Measurements from ENCODE around the gene E2F8. TPM values are rescaled to one million over a fixed set of nuclear protein-coding genes. Genes with fewer than 3 reads are reported as not detected.

The E2F8 gene
- total RNA-seq, 4 donors from 2014 or later = 4.0 to 11.7 (median 4.7) TPM

DNA sequence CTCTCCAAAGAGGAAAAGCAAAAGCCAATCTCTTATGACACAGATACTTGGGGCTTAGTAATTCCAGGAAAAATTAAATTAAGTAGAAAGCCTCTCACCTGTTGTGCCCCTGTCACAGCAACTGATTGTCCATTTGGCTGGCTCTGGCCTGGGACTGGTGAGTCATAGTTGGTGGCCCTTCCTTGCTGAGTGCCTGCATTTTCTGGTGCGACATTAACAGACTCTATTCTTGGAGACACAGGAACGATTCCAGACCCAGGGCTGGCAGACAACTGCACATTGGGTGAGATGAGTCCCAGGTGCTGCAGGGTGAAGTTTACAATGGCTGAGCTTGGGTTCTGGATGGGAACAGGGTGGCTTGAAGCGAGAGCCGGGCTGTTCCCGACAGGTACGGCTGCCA, 15.6 kb downstream of the E2F8 start:
- Histone ChIP-seq H3K4me1 (peaks cover 0 to 19% (median 3%) of the 10 kb centered on the region in 3 donors), H3K4me3 (no peak overlapping the region), H3K36me3 (peaks cover 0 to 11% (median 0%) of the 10 kb centered on the region in 3 donors), H3K9me3 (no peaks in the 10 kb centered on the region), H3K27ac (no peak overlapping the region), H3K27me3 (no peaks in the 10 kb centered on the region)
- WGBS, 2 donors = 95 to 98% methylated on average over 5 to 6 of the region's 6 CpGs
- intact Hi-C loops (cut with DNase I) = no loop called here
- no peak for TF ChIP-seq POLR2A (IDR thresholded peaks at IDR 0.05)
- TF ChIP-seq, protein P1, sequence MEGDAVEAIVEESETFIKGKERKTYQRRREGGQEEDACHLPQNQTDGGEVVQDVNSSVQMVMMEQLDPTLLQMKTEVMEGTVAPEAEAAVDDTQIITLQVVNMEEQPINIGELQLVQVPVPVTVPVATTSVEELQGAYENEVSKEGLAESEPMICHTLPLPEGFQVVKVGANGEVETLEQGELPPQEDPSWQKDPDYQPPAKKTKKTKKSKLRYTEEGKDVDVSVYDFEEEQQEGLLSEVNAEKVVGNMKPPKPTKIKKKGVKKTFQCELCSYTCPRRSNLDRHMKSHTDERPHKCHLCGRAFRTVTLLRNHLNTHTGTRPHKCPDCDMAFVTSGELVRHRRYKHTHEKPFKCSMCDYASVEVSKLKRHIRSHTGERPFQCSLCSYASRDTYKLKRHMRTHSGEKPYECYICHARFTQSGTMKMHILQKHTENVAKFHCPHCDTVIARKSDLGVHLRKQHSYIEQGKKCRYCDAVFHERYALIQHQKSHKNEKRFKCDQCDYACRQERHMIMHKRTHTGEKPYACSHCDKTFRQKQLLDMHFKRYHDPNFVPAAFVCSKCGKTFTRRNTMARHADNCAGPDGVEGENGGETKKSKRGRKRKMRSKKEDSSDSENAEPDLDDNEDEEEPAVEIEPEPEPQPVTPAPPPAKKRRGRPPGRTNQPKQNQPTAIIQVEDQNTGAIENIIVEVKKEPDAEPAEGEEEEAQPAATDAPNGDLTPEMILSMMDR (IDR thresholded peaks at IDR 0.05) = no peak
- no peak for DNase-seq

DNA sequence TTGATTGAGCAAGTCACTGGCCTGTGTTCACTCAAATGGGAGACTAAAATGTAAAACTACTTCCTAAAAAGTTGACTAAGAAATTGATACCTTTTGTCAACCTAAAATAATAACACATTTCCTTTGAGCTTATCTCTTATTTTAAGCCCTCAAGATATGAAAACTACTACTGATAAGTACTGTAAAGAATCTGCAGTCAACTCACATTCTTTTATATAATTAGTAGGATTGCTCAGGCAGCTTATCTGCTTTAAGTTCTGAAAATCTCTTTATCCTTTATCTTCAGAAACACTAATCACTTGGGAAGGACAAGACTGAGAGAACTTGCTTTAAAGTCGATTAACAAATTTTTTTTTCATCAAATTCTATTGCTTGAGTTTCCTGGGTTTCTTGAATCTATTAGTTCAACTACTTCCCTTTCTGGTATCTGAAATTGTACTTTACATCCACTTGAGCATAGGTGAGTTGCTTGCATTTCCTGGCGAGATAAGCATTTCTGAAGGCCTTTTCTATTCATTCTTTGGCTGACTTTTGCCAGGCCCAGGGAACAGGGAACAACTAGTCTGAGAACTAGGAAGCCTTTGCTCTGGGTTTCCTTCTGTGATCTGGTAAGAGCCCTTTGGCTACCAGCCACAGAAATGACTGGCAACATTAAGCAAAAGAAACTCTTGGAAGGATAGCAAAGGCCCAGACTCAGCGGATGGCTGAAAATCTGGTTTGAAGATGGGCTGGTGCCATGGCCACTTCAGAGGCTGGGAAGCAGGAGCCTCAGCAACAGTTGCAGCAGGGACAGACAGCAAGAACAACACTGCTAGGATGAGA, 19.6 kb downstream of the E2F8 start:
- no peak for DNase-seq
- Histone ChIP-seq H3K9me3 (no peaks in the 10 kb centered on the region), H3K4me3 (no peak overlapping the region), H3K27me3 (no peaks in the 10 kb centered on the region), H3K36me3 (peaks cover 0 to 11% (median 0%) of the 10 kb centered on the region in 3 donors), H3K27ac (peak overlapping the region in 2 of 4 donors; percentile 62 to 64), H3K4me1 (peaks cover 5 to 58% (median 15%) of the 10 kb centered on the region in 3 donors)
- intact Hi-C loops (cut with DNase I) = no loop called here
- 28 to 39% methylated on average over 3 of the region's 3 CpGs for WGBS, 2 donors
- TF ChIP-seq, protein P1 (IDR thresholded peaks at IDR 0.05) = no peak
- TF ChIP-seq POLR2A (IDR thresholded peaks at IDR 0.05) = no peak

DNA sequence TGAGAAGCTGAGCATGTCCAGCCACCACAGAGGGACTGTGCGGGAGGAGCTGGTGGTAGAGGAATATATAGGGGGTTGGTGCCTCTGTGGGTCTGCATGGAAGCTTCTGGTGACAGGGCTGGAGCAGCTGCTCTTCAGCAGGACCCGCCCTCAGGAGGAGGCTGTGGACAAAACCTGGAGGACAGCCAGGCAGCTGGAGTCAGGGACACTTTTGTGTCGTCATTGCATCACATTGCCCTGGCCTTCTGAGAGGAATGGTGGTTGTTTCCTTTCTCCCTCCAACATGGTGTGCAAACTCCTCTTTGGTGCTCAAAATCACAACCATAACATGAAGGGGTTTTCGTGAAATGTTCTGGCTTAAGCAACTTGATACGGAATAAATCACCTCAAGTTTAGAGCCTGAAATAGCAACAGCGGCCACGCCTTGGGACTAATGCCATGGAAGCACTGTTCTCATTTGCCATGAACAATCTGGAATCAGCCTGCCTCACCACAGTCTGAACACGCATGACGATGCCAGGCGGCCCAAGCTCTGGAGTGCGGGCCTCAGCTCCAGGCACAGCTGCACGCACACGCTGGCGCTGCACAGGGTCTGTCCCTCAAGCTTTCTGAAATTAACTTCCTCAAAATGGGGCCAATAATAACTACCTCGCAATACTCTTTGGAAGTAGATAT, 21.8 kb downstream of the E2F8 start:
- Histone ChIP-seq H3K36me3 (no peaks in the 10 kb centered on the region), H3K9me3 (no peaks in the 10 kb centered on the region), H3K27ac (peak overlapping the region; percentile 62 to 84 (median 72)), H3K4me3 (no peak overlapping the region), H3K27me3 (no peaks in the 10 kb centered on the region), H3K4me1 (peaks cover 5 to 63% (median 15%) of the 10 kb centered on the region in 3 donors)
- 46 to 53% methylated on average over 12 to 15 of the region's 15 CpGs for WGBS, 2 donors
- no peak for TF ChIP-seq POLR2A (IDR thresholded peaks at IDR 0.05)
- TF ChIP-seq, protein P1 (IDR thresholded peaks at IDR 0.05) = no peak
- no peak for DNase-seq
- intact Hi-C loops (cut with DNase I) = no loop called here

DNA sequence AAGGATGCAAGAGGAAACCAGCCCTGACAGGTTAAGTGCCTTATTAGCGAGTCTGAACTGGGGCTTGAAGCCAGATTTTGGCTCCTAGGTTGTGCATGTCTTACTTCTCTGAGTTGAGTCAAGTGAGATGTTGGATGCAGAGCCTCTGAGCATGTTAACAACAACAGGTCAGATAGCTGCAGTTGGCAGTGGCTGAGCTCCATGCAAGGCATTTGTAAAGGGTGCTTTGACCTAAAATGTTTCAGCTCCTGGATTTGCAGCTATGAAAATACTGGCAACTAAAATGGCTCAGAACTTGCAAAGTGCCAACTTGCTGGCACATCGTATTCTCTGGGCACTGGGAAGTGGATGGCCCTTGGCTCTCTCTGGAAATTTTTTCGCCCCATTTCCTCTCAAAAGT, 22.5 kb downstream of the E2F8 start:
- intact Hi-C loops (cut with DNase I) = no loop called here

More for the DNA sequence above, 22.5 kb downstream of the E2F8 start:
- TF ChIP-seq POLR2A (IDR thresholded peaks at IDR 0.05) = no peak
- TF ChIP-seq, protein P1 (IDR thresholded peaks at IDR 0.05) = no peak
- 31 to 49% methylated on average over 3 of the region's 3 CpGs for WGBS, 2 donors
- Histone ChIP-seq H3K9me3 (no peaks in the 10 kb centered on the region), H3K36me3 (no peaks in the 10 kb centered on the region), H3K27me3 (no peaks in the 10 kb centered on the region), H3K4me3 (no peak overlapping the region), H3K27ac (peak overlapping the region; percentile 62 to 84 (median 72)), H3K4me1 (peaks cover 5 to 63% (median 15%) of the 10 kb centered on the region in 3 donors)
- no peak for DNase-seq
